ENCODE measurements around the gene FADS1.
A peak's percentile ranks its signal among the peaks of the same experiment; 100 is the strongest.

Gene FADS1

DNA sequence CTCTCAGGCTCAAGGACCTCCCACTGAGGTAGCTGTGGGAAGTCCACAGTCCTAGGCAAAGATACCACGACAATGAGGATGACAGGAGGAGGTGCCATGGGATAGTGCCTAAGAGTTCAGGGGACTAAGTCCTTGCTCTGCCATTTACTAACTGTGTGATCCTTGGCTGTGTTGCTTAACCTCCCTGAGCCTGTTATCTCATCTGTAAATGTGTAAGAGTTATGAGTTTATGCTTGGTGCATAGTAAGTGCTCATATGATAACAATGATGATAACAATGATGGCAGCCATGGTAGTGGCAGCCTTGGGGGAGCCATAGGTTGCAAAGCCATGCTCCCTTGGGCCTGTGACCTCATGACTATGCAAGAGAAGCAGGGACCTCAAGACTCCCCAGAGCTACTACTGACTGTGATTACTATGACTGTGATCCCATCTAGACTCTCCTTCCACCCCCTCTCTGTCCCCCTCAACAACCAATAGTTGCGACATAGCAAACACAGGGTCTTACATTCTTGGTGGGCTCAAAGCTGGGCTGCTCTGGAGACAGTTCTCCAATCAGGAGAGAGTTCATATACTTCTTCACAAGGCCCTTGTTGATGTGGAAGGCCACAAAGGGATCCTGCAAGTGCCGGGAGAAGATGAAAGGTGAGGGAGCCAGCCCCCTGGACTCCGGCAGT lies 3.9 kb downstream of the FADS1 start:
- TF ChIP-seq CTCF (IDR thresholded peaks at IDR 0.05; ENCODE audit: low read depth, low read length): no peak
- DNase-seq: no peak
- peaks cover 46% of the 10 kb centered on the region for H3K36me3 ChIP-seq
- H3K4me1 ChIP-seq: no peaks in the 10 kb centered on the region
- no peaks in the 10 kb centered on the region for H3K9me3 ChIP-seq
- H3K27me3 ChIP-seq: no peaks in the 10 kb centered on the region
- H3K4me3 ChIP-seq (ENCODE audit: low read depth, low read length): no peak overlapping the region

DNA sequence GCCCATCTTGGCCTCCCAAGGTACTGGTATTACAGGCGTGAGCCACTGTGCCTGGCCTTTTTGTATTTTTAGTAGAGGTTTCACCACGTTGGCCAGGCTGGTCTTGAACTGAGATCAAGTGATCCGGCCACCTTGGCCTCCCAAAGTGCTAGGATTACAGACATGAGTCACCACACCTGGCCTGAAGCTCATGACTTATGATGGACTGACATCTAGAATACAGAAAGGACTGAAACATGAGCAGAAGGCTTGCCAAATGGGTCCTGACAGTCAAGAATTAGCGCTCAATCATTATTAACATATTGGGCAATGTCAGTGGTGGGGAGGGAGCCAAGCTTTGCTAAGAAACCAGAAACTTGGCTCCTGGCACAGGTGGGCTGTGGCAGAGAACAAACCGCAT lies 5.0 kb downstream of the FADS1 start:
- Histone ChIP-seq H3K4me3 (ENCODE audit: low read depth, low read length) (no peak overlapping the region), H3K36me3 (peaks cover 50% of the 10 kb centered on the region), H3K27me3 (no peaks in the 10 kb centered on the region), H3K9me3 (no peaks in the 10 kb centered on the region), H3K4me1 (no peaks in the 10 kb centered on the region)
- DNase-seq: no peak
- no peak for TF ChIP-seq CTCF (IDR thresholded peaks at IDR 0.05; ENCODE audit: low read depth, low read length)

- Histone ChIP-seq H3K4me3 (ENCODE audit: low read depth, low read length) (no peak overlapping the region), H3K27me3 (no peaks in the 10 kb centered on the region), H3K36me3 (peaks cover 56% of the 10 kb centered on the region), H3K4me1 (no peaks in the 10 kb centered on the region), H3K9me3 (no peaks in the 10 kb centered on the region)
- DNase-seq: no peak
- no peak for TF ChIP-seq CTCF (IDR thresholded peaks at IDR 0.05; ENCODE audit: low read depth, low read length)
Observed at GRCh38 chr11:61810671-61811175, 6.1 kb downstream of the FADS1 start.

GRCh38 chr11:61806785-61807184 lies 10.0 kb downstream of the FADS1 start:
- Histone ChIP-seq H3K4me3 (ENCODE audit: low read depth, low read length) (no peak overlapping the region), H3K27me3 (no peaks in the 10 kb centered on the region), H3K9me3 (no peaks in the 10 kb centered on the region), H3K36me3 (peaks cover 47% of the 10 kb centered on the region), H3K4me1 (peaks cover 10% of the 10 kb centered on the region)
- DNase-seq: no peak
- no peak for TF ChIP-seq CTCF (IDR thresholded peaks at IDR 0.05; ENCODE audit: low read depth, low read length)

GRCh38 chr11:61805146-61805545 lies 11.7 kb downstream of the FADS1 start:
- no peak for DNase-seq
- no peak for TF ChIP-seq CTCF (IDR thresholded peaks at IDR 0.05; ENCODE audit: low read depth, low read length)
- Histone ChIP-seq H3K27me3 (no peaks in the 10 kb centered on the region), H3K4me3 (ENCODE audit: low read depth, low read length) (no peak overlapping the region), H3K4me1 (peaks cover 10% of the 10 kb centered on the region), H3K36me3 (peaks cover 34% of the 10 kb centered on the region), H3K9me3 (no peaks in the 10 kb centered on the region)

GRCh38 chr11:61803889-61804647 lies 12.7 kb downstream of the FADS1 start:
- no peak for TF ChIP-seq CTCF (IDR thresholded peaks at IDR 0.05; ENCODE audit: low read depth, low read length)
- H3K4me3 ChIP-seq (ENCODE audit: low read depth, low read length): no peak overlapping the region
- H3K4me1 ChIP-seq: peaks cover 10% of the 10 kb centered on the region
- peaks cover 26% of the 10 kb centered on the region for H3K36me3 ChIP-seq
- DNase-seq: peak; percentile 32
- no peaks in the 10 kb centered on the region for H3K9me3 ChIP-seq
- H3K27me3 ChIP-seq: no peaks in the 10 kb centered on the region
